Measurements from ENCODE around the gene RALGPS1. TPM values are rescaled to one million over a fixed set of nuclear protein-coding genes. Genes with fewer than 3 reads are reported as not detected.
A peak's percentile ranks its signal among the peaks of the same experiment; 100 is the strongest.

Gene RALGPS1
- total RNA-seq, 1 donor from 2014 or later, result 48.8 TPM

GRCh38 chr9:127222388-127223095, 308.0 kb downstream of the RALGPS1 start:
- DNase-seq (ENCODE audit: low spot score), result no peak

GRCh38 chr9:127223266-127223665, 308.7 kb downstream of the RALGPS1 start:
- no peak for DNase-seq (ENCODE audit: low spot score)

GRCh38 chr9:127223810-127224177, 309.2 kb downstream of the RALGPS1 start:
- no peak for DNase-seq (ENCODE audit: low spot score)

- peak; percentile 94 for DNase-seq (ENCODE audit: low spot score)
Measured at GRCh38 chr9:127224178-127224882, 309.7 kb downstream of the RALGPS1 start.

- DNase-seq (ENCODE audit: low spot score), result peak; percentile 98
Measured at GRCh38 chr9:127224883-127225739, 310.5 kb downstream of the RALGPS1 start.

- DNase-seq (ENCODE audit: low spot score), result no peak
Measured at GRCh38 chr9:127225801-127226625, 311.4 kb downstream of the RALGPS1 start.

GRCh38 chr9:127229691-127230417, 315.3 kb downstream of the RALGPS1 start:
- DNase-seq (ENCODE audit: low spot score), result no peak

- DNase-seq (ENCODE audit: low spot score), result no peak
Measured at GRCh38 chr9:127231666-127232065, 317.1 kb downstream of the RALGPS1 start.

- no peak for DNase-seq (ENCODE audit: low spot score)
Measured at GRCh38 chr9:127232833-127233549, 318.4 kb downstream of the RALGPS1 start.

GRCh38 chr9:127233550-127233949, 319.0 kb downstream of the RALGPS1 start:
- no peak for DNase-seq (ENCODE audit: low spot score)

GRCh38 chr9:127233989-127234388, 319.4 kb downstream of the RALGPS1 start:
- no peak for DNase-seq (ENCODE audit: low spot score)

- no peak for DNase-seq (ENCODE audit: low spot score)
Measured at GRCh38 chr9:127237801-127238200, 323.2 kb downstream of the RALGPS1 start.

- no peak for DNase-seq (ENCODE audit: low spot score)
Measured at GRCh38 chr9:127241354-127241753, 326.8 kb downstream of the RALGPS1 start.

GRCh38 chr9:127244609-127245601, 330.3 kb downstream of the RALGPS1 start:
- DNase-seq (ENCODE audit: low spot score), result peak; percentile 97

GRCh38 chr9:127245637-127246164, 331.1 kb downstream of the RALGPS1 start:
- DNase-seq (ENCODE audit: low spot score), result no peak

- DNase-seq (ENCODE audit: low spot score), result no peak
Measured at GRCh38 chr9:127248241-127248640, 333.7 kb downstream of the RALGPS1 start.

- no peak for DNase-seq (ENCODE audit: low spot score)
Measured at GRCh38 chr9:127249877-127250276, 335.3 kb downstream of the RALGPS1 start.

- no peak for DNase-seq (ENCODE audit: low spot score)
Measured at GRCh38 chr9:127250896-127251391, 336.4 kb downstream of the RALGPS1 start.
